Erythroblast (primary cell): Measurements from ENCODE around the gene ISG20L2.

Experiments used
- DNase-seq, 2 experiments: peaks; one replicate each; lab custom pipeline; 2025; lab: John Stamatoyannopoulos, UW
- GATA1 ChIP-seq: IDR thresholded peaks from 2 replicates; pipeline ENCODE4 v1.6.1; 2011; ENCODE audit warnings: low read depth, mild to moderate bottlenecking, control low read depth, low read length, moderate library complexity
- POLR2A ChIP-seq: IDR thresholded peaks from 2 replicates; pipeline ENCODE4 v1.6.1; 2011; ENCODE audit warnings: mild to moderate bottlenecking, low read length

Gene ISG20L2

DNA sequence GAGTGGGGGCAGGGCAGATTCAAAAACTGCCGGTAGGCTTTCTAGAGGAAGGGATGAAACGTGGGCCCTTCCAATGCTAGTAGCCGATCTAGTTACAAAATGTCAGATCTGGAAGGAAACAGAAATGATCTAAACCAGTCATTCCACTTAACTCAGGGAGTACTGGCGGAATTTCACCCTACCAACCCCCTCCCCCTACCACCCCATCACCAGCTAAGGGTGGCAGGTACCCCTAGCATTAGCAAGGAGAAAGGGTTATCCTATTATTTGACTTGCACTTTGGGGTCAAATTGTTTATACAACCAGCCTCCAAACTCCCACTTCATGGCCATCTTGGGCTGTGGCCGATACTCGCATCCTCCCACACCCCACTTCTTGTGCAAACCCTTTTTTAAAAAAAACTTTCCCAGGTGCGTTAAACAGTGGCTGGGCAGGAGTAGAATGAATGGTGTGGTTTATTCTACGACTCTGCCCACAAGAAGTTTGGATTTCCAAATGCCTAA, 13.0 kb upstream of the ISG20L2 start:
- no peak for TF ChIP-seq POLR2A
- no peak for TF ChIP-seq GATA1
- no peak for DNase-seq

DNA sequence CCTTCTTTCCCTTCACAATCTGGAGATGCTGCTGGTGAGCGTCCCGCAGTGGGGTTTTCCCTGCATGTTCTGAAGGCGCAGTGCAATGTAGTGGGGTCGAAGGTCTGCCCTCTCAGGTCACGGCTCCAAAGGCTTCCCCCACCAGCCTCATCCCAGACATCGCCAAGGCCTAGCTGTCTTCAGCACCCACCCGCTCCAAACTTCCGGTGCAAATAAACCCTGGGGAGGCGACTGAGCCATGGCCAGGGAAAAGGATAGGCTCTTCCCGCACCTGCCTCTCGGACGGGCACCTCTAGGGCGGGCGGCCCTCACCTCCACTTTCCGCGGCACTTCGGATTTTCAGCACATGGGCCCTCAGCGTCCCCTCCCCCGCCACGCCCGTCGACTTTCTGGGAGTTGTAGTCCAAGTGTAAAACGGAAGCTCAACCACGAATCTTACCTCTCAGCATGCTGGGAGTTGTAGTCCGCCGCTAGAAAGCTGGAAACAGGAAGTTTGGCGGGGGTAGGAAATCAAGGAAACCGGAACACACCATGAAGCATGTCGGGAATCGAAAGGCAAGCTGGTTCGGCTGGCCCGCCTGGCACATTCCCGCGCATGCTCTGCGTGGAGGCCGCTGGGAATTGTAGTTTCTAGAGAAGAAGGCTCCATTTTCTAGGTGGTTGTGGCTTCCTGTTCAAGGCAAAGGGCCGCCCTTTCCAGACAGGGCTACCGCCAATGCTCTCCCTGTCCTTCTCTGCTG, 12.3 kb upstream of the ISG20L2 start, which contains the start of gene MRPL24:
MRPL24 (minus strand) TSS at position 348 of the 740 bp plus-strand sequence. CDS start 2,384 bp downstream, outside the sequence.
- DNase-seq = peak; percentile 98 to 99
- TF ChIP-seq POLR2A (peak; percentile 65), GATA1 (no peak)

- TF ChIP-seq GATA1 = no peak
- TF ChIP-seq POLR2A = no peak
- no peak for DNase-seq
These were observed 11.7 kb upstream of the ISG20L2 start for GRCh38 chr1:156740237-156740740.

DNA sequence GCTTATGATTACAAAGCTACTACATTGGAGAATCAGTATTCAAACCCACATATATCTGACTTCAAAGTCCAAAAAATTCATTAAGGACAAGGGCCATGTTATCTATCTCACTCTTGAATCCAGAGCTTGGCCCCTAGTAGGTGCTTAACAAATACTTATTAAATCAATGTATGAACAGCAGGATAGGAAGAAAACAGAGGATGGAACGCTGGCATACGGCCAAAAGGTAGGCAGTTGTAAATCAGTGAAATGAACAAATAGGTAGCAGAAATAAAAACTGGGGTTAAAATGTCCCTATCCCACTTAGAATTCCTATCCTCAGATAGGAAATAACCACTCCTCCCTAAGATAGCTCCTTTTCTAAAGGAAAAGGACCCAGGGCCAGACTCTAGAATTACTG, 10.3 kb upstream of the ISG20L2 start:
- TF ChIP-seq POLR2A = no peak
- no peak for TF ChIP-seq GATA1
- DNase-seq = no peak

DNA sequence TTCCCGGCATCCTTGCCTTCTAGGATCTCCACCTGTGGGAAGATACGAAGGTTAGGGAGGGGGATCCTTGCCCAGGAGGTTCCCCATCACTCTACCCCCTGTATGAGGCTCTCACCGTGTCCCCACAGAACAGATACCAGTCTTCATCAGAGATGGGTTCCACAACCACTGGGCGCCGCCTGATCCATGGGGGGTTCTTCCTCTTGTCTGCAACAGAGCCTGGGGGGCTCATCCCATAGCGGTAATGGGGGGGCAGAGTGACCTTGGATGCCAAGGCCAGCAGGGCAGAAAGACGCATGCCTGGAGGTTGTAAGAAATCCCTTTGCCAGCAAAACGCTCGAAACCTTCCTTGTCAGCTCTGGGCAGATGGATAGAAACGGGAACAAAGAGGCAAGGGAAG, 9.8 kb upstream of the ISG20L2 start:
- DNase-seq = no peak
- TF ChIP-seq GATA1 (no peak), POLR2A (no peak)

DNA sequence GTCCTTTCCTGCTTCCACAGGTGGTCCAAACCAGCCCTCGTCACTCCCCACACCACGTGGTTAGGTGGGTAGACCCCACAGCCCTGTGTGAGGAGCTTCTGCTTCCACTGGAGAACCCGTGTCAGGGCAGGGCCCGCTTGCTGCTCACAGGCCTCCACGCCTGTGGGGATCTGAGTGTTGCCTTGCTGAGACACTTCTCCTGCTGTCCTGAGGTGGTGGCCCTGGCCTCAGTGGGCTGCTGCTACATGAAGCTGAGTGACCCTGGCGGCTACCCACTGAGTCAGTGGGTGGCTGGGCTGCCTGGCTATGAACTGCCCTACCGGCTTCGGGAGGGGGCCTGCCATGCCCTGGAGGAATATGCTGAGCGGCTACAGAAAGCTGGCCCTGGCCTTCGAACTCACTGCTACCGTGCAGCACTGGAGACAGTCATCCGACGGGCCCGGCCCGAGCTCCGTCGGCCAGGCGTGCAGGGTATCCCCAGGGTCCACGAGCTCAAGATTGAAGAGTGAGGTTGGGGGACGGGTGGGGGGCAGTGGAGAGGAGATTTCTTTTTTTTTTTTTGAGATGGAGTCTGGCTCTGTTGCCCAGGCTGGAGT, 5.5 kb upstream of the ISG20L2 start:
- TF ChIP-seq GATA1 = no peak
- TF ChIP-seq POLR2A = no peak
- DNase-seq = no peak

DNA sequence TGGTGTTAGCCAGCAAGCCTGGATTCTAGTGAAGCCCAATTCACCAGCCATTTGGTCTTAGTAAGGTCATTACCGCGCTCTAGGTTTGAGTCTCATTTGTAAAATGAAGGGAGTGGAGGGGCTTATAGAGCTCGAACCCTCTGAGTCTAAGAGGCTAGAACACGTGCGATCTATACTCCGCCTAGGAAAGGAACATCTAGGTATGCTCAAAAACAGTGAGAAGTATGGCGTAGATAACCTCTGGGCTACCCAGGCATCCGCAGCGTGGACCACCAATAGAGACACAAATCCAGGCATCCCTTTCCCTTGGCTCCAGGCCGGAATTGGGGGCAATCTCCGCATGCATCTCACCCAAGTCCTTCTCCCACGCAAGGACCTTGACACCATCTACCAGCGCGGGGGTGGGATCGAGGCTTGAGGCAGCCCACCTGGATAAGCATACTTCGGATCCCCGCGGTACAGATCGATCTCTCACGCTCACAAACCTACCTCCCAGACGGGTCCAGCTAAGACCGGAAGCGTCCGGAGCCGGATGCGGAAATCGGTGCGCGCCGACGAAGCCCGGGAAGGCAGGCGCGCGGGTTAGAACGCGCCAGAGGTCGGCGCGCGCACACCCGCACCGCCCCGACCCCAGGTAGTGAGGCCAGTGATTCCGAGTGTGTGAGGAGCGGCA, 504 bp downstream of the ISG20L2 start, which contains the start of gene METTL25B:
METTL25B (plus strand) TSS at position 544 of the 673 bp plus-strand sequence. CDS start 636 bp downstream, outside the sequence.
- peak; percentile 93 for DNase-seq
- TF ChIP-seq POLR2A (peak; percentile 55), GATA1 (no peak)

GRCh38 chr1:156727492-156727891, 1.1 kb downstream of the ISG20L2 start:
- TF ChIP-seq POLR2A = no peak
- DNase-seq = no peak

- peak; percentile 82 to 85 for DNase-seq
- TF ChIP-seq GATA1 (no peak), POLR2A (no peak)
These were observed 1.9 kb downstream of the ISG20L2 start for GRCh38 chr1:156726549-156727226.

DNA sequence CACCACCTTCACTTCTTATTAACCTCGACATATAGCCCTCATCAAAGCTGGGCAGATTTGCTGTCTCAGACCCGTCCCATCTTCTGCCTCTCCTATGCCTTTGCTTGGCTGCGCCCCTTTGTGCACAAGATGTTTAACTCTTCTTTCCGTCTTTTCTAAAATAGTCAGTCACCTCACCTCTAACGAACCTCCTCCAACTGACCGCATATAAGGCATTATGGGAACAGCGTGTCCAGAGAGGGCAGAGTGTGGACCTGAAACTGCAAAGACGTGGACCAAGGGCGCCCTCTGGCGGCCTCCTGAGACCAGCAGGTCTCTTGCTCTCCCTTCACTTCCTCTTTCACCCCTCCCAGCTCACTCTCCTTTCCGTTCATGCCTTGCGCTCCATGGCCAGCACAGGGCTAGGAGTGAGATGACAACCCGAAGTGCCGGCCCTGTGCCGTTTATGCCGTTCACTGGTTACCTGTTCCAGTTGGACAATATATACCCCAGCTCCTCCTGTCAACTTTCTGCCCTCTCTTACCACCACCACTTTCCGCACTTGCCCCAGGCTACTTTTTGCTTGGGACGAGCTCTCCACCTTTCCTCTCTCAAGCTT, 2.8 kb downstream of the ISG20L2 start:
- peak; percentile 87 to 93 for DNase-seq
- TF ChIP-seq POLR2A (no peak), GATA1 (no peak)

DNA sequence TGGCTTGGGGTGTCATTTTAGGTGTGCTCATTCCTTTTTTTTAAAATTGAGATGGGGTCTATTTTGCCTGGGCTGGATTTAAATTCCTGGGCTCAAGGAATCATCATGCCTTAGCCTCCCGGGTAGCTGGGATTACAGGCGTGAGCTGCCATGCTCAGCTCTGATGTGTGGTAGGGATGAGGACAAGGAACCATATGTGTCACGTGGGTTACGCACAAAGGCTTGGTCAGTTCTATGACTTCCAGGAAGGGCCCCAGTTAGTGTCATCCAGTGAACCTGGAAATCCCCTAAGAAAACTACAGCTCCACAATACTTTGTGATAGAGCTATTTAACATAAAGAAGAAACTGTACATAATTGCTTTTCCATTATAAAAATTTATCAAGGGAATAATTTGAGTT, 7.0 kb downstream of the ISG20L2 start:
- TF ChIP-seq POLR2A (no peak), GATA1 (no peak)
- DNase-seq = no peak

DNA sequence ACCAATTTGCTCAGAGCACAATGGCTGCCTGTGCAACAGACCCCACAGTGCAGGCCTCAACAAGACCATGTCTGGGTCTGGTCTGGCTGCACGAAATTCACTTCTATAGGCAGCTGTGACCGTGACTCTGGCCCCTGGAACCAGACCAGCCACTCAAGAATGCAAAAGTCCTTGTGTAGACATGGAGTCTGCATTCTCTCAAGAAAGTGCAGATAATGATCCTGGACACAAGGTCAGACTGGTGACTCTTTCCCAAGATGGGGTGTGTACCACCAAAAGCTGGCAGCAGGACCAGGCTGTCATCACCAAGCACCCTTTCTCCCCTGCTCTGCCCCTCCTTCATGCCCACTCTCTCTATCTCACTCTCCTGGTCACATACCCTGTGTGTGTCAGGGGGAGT, 7.4 kb downstream of the ISG20L2 start:
- TF ChIP-seq POLR2A (no peak), GATA1 (no peak)
- DNase-seq = no peak

GRCh38 chr1:156717351-156717750, 11.2 kb downstream of the ISG20L2 start:
- no peak for DNase-seq
- TF ChIP-seq POLR2A (no peak), GATA1 (no peak)
